H1 (cell line): ENCODE data around the gene OR56B4. TPM values are rescaled to one million over a fixed set of nuclear protein-coding genes. Genes with fewer than 3 reads are reported as not detected.

ENCODE experiments used
- polyA plus RNA-seq, 7 experiments: library from polyadenylated mRNA; depleted of rRNA in 3 of 7; stranded (reverse) in 5 of 7; unstranded in 2 of 7; fragments of >200 nt in 5 of 7; fragments of 200-250 nt in 2 of 7; gene quantifications; 1 replicate in 5 of 7; 2 replicates in 1 of 7; 4 replicates in 1 of 7; pipeline versions ENCODE4 v1.2.1 to v1.2.3, GENCODE V29; 2011 to 2013; ENCODE audit warnings: missing spikeins in 2 of 7, mixed read lengths in 2 of 7
- total RNA-seq: library from RNA; stranded (reverse); fragmentation: NEBNext Ultra II Directional; extraction: Animal tissue kit (Norgen Biotek cat#: 25700); gene quantifications from 2 replicates; pipeline ENCODE4 v1.2.1, GENCODE V29; 2021

OR56B4 gene
- total and polyA plus RNA-seq, 2 of the 8 experiments (the other 6 are each of a cell fraction or from before 2014, with no cell fraction given): not detected

Other genes with a start within 250 kb of the OR56B4 start
- gene OR52E8, start 250.0 kb upstream of the OR56B4 start, total RNA-seq: not detected in 2 replicates
- gene OR52E8, start 250.0 kb upstream of the OR56B4 start, polyA plus RNA-seq (2011; rRNA removed): not detected in 2 replicates
- not detected in 2 replicates for gene OR52E4, start 227.1 kb upstream of the OR56B4 start, total RNA-seq
- gene OR52E4, start 227.1 kb upstream of the OR56B4 start, polyA plus RNA-seq (2011; rRNA removed): not detected in 2 replicates
- gene OR52E5, start 214.5 kb upstream of the OR56B4 start, total RNA-seq: not detected in 2 replicates
- not detected in 2 replicates for gene OR52E5, start 214.5 kb upstream of the OR56B4 start, polyA plus RNA-seq (2011; rRNA removed)
- not detected in 2 replicates for gene OR56A3, start 165.4 kb upstream of the OR56B4 start, total RNA-seq
- gene OR56A3, start 165.4 kb upstream of the OR56B4 start, polyA plus RNA-seq (2011; rRNA removed): not detected in 2 replicates
- gene OR56A5, start 139.2 kb upstream of the OR56B4 start, total RNA-seq: not detected in 2 replicates
- 0.08 and 0.14 TPM in 2 replicates for gene OR56A5, start 139.2 kb upstream of the OR56B4 start, polyA plus RNA-seq (2011; rRNA removed)
- not detected in 2 replicates for gene OR52L1, start 120.7 kb upstream of the OR56B4 start, total RNA-seq
- gene OR52L1, start 120.7 kb upstream of the OR56B4 start, polyA plus RNA-seq (2011; rRNA removed): 0.06 and 0.24 TPM in 2 replicates
- not detected in 2 replicates for gene OR56A4, start 100.7 kb upstream of the OR56B4 start, total RNA-seq
- 0.15 and 0.17 TPM in 2 replicates for gene OR56A4, start 100.7 kb upstream of the OR56B4 start, polyA plus RNA-seq (2011; rRNA removed)
- 0.06 and 0.09 TPM in 2 replicates for gene OR56A1, start 76.9 kb upstream of the OR56B4 start, total RNA-seq
- gene OR56A1, start 76.9 kb upstream of the OR56B4 start, polyA plus RNA-seq (2011; rRNA removed): 0.02 and 0.20 TPM in 2 replicates
- gene OR52B2, start 62.6 kb downstream of the OR56B4 start, total RNA-seq: not detected in 2 replicates
- 0.15 TPM in 1 of 2 replicates, not detected in the other for gene OR52B2, start 62.6 kb downstream of the OR56B4 start, polyA plus RNA-seq (2011; rRNA removed)
- gene OR52W1, start 91.5 kb downstream of the OR56B4 start, total RNA-seq: not detected in 2 replicates
- not detected in 2 replicates for gene OR52W1, start 91.5 kb downstream of the OR56B4 start, polyA plus RNA-seq (2011; rRNA removed)
- gene C11orf42, start 97.9 kb downstream of the OR56B4 start, total RNA-seq: not detected in 2 replicates
- not detected in 2 replicates for gene C11orf42, start 97.9 kb downstream of the OR56B4 start, polyA plus RNA-seq (2011; rRNA removed)
- gene FHIP1B, start 127.0 kb downstream of the OR56B4 start, total RNA-seq: 16.8 TPM in 2 replicates
- gene FHIP1B, start 127.0 kb downstream of the OR56B4 start, polyA plus RNA-seq (2011; rRNA removed): 41.9 and 67.1 TPM in 2 replicates
- gene CNGA4, start 131.4 kb downstream of the OR56B4 start, total RNA-seq: 0.33 TPM in 1 of 2 replicates, not detected in the other
- gene CNGA4, start 131.4 kb downstream of the OR56B4 start, polyA plus RNA-seq (2011; rRNA removed): 0.29 and 0.74 TPM in 2 replicates
- gene CCKBR, start 152.2 kb downstream of the OR56B4 start, total RNA-seq: 4.6 and 5.7 TPM in 2 replicates
- 9.1 and 9.8 TPM in 2 replicates for gene CCKBR, start 152.2 kb downstream of the OR56B4 start, polyA plus RNA-seq (2011; rRNA removed)
- 17.7 and 20.4 TPM in 2 replicates for gene CAVIN3, start 212.8 kb downstream of the OR56B4 start, total RNA-seq
- gene CAVIN3, start 212.8 kb downstream of the OR56B4 start, polyA plus RNA-seq (2011; rRNA removed): 26.4 and 27.6 TPM in 2 replicates